Neural cell (in vitro differentiated cells): ENCODE results near the gene SNX27. TPM values are rescaled to one million over a fixed set of nuclear protein-coding genes. Genes with fewer than 3 reads are reported as not detected.

ENCODE experiments used
- H2AFZ ChIP-seq: fragments of 200-600, 300-800 bp; sonication (generic), shearing (Covaris generic); 2 replicates; pipeline ENCODE4 v1.6.0; 2014; ENCODE audit warnings: low read depth, mild to moderate bottlenecking, antibody characterized with exemption, low read length, moderate library complexity
- H3F3A ChIP-seq: fragments of 200-600 bp; shearing (Covaris generic); 2 replicates; pipeline ENCODE4 v1.6.1; 2016; ENCODE audit warnings: mild to moderate bottlenecking, moderate library complexity, mixed read lengths, antibody characterized with exemption, low read length; ENCODE audit not compliant: insufficient read depth, poor library complexity, severe bottlenecking
- H3K27ac ChIP-seq: fragments of 200-600, 300-800 bp; sonication (generic), shearing (Covaris generic); 2 replicates; pipeline ENCODE4 v1.5.1; 2014; ENCODE audit warnings: mild to moderate bottlenecking, low read length, moderate library complexity
- H3K27me3 ChIP-seq: fragments of 300-800, 200-600 bp; sonication (generic), shearing (Covaris generic); 2 replicates; pipeline ENCODE4 v1.6.0; 2014; ENCODE audit warnings: mild to moderate bottlenecking, low read depth, low read length, moderate library complexity; ENCODE audit not compliant: insufficient read depth
- H3K36me3 ChIP-seq: fragments of 300-800, 200-600 bp; sonication (generic), shearing (Covaris generic); 2 replicates; pipeline ENCODE4 v1.5.1; 2014; ENCODE audit warnings: mild to moderate bottlenecking, antibody characterized with exemption, low read length, moderate library complexity; ENCODE audit not compliant: insufficient read depth
- H3K4me2 ChIP-seq: fragments of 300-800, 200-600 bp; sonication (generic), shearing (Covaris generic); 2 replicates; pipeline ENCODE4 v1.6.0; 2014; ENCODE audit warnings: mild to moderate bottlenecking, low read length
- H3K4me3 ChIP-seq: fragments of 300-800, 200-600 bp; sonication (generic), shearing (Covaris generic); 2 replicates; pipeline ENCODE4 v1.5.1; 2014; ENCODE audit warnings: mild to moderate bottlenecking, low read length, moderate library complexity
- H3K79me2 ChIP-seq: fragments of 200-600 bp; shearing (Covaris generic); replicated peaks from 2 replicates; pipeline ENCODE4 v1.6.0; 2014; ENCODE audit warnings: mild to moderate bottlenecking, low read length, moderate library complexity; ENCODE audit not compliant: insufficient read depth
- H3K9ac ChIP-seq: fragments of 300-800, 200-600 bp; sonication (generic), shearing (Covaris generic); 2 replicates; pipeline ENCODE4 v1.6.1; 2016; ENCODE audit warnings: mild to moderate bottlenecking, low read length, mixed read lengths
- H3K9me2 ChIP-seq: fragments of 200-600 bp; shearing (Covaris generic); 2 replicates; pipeline ENCODE4 v1.6.1; 2016; ENCODE audit warnings: mild to moderate bottlenecking, low read length, mixed read lengths; ENCODE audit not compliant: insufficient read depth
- H3K9me3 ChIP-seq: fragments of 200-600, 300-800 bp; sonication (generic), shearing (Covaris generic); 2 replicates; pipeline ENCODE4 v1.6.1; 2016; ENCODE audit warnings: mild to moderate bottlenecking, mixed run types, low read length, moderate library complexity, mixed read lengths
- H4K20me1 ChIP-seq: fragments of 200-600 bp; shearing (Covaris generic); 2 replicates; pipeline ENCODE4 v1.6.1; 2016; ENCODE audit warnings: mild to moderate bottlenecking, mixed run types; ENCODE audit not compliant: insufficient read depth
- EP300 ChIP-seq: fragments of 450-650 bp; conservative IDR thresholded peaks from 2 replicates; pipeline ENCODE4 v1.6.1; 2014; ENCODE audit warnings: antibody characterized with exemption, mild to moderate bottlenecking, moderate library complexity; ENCODE audit not compliant: poor library complexity, severe bottlenecking
- EZH2 ChIP-seq: fragments of 200-600, 300-800 bp; shearing (Covaris generic), sonication (generic); IDR thresholded peaks from 2 replicates; pipeline ENCODE4 v1.6.1; 2014; ENCODE audit warnings: antibody characterized with exemption, low read length, borderline replicate concordance, mild to moderate bottlenecking; ENCODE audit not compliant: insufficient read depth, poor library complexity, severe bottlenecking
- MXI1 ChIP-seq: fragments of 450-650 bp; conservative IDR thresholded peaks from 2 replicates; pipeline ENCODE4 v1.6.1; 2014; ENCODE audit warnings: antibody characterized with exemption, mild to moderate bottlenecking; ENCODE audit not compliant: poor library complexity, severe bottlenecking
- POLR2AphosphoS5 ChIP-seq: IDR thresholded peaks from 2 replicates; pipeline ENCODE4 v1.6.1; 2012
- RAD21 ChIP-seq: fragments of 450-650 bp; conservative IDR thresholded peaks from 2 replicates; pipeline ENCODE4 v1.6.1; 2014; ENCODE audit warnings: antibody characterized with exemption, mild to moderate bottlenecking, moderate library complexity
- SMC3 ChIP-seq: fragments of 450-650 bp; conservative IDR thresholded peaks from 2 replicates; pipeline ENCODE4 v1.6.1; 2014; ENCODE audit warnings: antibody characterized with exemption, mild to moderate bottlenecking, moderate library complexity; ENCODE audit not compliant: poor library complexity
- TAF1 ChIP-seq: IDR thresholded peaks from 2 replicates; pipeline ENCODE4 v1.6.1; 2012; ENCODE audit warnings: low read depth
- polyA plus RNA-seq: library from polyadenylated mRNA; depleted of rRNA; stranded (reverse); fragments of >200 nt; gene quantifications from 2 replicates; pipeline ENCODE4 v1.2.3, GENCODE V29; 2014
- TF ChIP-seq, protein P1 (sequence below): fragments of 450-650 bp; IDR thresholded peaks from 2 replicates; pipeline ENCODE4 v1.5.1; 2014; ENCODE audit warnings: antibody characterized with exemption, mild to moderate bottlenecking, moderate library complexity; ENCODE audit not compliant: poor library complexity, severe bottlenecking
- TF ChIP-seq, protein P2 (sequence below): IDR thresholded peaks from 2 replicates; pipeline ENCODE4 v1.6.1; 2012; ENCODE audit warnings: borderline replicate concordance

Gene SNX27
- polyA plus RNA-seq, 1 donor from 2014 or later, result 30.2 TPM

DNA sequence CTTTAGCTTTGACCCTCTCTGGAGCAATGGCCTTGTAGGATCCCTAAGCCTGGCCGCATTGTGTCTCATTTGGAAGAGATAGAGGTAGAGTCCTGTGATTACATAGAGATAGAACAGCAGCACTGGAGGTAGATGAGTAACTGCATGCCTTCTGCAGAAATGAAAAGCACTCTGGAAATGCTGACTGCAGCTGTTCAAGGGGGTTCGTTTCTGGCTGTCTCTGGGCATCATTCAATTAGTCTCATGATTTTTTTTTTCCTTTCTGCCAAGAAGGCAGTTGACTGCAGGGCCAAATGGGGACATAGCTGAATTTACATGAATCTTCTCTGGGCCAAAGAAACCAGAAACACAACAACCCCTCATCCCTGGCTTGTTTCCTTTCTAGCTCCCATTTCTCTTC, 28.1 kb upstream of the SNX27 start:
- no peak for TF ChIP-seq EP300
- no peak for TF ChIP-seq POLR2AphosphoS5
- no peak for TF ChIP-seq MXI1
- TF ChIP-seq RAD21, result no peak
- no peak for TF ChIP-seq SMC3
- TF ChIP-seq, protein P1, sequence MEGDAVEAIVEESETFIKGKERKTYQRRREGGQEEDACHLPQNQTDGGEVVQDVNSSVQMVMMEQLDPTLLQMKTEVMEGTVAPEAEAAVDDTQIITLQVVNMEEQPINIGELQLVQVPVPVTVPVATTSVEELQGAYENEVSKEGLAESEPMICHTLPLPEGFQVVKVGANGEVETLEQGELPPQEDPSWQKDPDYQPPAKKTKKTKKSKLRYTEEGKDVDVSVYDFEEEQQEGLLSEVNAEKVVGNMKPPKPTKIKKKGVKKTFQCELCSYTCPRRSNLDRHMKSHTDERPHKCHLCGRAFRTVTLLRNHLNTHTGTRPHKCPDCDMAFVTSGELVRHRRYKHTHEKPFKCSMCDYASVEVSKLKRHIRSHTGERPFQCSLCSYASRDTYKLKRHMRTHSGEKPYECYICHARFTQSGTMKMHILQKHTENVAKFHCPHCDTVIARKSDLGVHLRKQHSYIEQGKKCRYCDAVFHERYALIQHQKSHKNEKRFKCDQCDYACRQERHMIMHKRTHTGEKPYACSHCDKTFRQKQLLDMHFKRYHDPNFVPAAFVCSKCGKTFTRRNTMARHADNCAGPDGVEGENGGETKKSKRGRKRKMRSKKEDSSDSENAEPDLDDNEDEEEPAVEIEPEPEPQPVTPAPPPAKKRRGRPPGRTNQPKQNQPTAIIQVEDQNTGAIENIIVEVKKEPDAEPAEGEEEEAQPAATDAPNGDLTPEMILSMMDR, result no peak
- TF ChIP-seq TAF1, result no peak
- TF ChIP-seq, protein P2, sequence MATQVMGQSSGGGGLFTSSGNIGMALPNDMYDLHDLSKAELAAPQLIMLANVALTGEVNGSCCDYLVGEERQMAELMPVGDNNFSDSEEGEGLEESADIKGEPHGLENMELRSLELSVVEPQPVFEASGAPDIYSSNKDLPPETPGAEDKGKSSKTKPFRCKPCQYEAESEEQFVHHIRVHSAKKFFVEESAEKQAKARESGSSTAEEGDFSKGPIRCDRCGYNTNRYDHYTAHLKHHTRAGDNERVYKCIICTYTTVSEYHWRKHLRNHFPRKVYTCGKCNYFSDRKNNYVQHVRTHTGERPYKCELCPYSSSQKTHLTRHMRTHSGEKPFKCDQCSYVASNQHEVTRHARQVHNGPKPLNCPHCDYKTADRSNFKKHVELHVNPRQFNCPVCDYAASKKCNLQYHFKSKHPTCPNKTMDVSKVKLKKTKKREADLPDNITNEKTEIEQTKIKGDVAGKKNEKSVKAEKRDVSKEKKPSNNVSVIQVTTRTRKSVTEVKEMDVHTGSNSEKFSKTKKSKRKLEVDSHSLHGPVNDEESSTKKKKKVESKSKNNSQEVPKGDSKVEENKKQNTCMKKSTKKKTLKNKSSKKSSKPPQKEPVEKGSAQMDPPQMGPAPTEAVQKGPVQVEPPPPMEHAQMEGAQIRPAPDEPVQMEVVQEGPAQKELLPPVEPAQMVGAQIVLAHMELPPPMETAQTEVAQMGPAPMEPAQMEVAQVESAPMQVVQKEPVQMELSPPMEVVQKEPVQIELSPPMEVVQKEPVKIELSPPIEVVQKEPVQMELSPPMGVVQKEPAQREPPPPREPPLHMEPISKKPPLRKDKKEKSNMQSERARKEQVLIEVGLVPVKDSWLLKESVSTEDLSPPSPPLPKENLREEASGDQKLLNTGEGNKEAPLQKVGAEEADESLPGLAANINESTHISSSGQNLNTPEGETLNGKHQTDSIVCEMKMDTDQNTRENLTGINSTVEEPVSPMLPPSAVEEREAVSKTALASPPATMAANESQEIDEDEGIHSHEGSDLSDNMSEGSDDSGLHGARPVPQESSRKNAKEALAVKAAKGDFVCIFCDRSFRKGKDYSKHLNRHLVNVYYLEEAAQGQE, result no peak
- Histone ChIP-seq H3K9me3 (no peaks in the 10 kb centered on the region), H3K4me3 (no peak overlapping the region), H2AFZ (no peak overlapping the region), H3K36me3 (peaks cover 12% of the 10 kb centered on the region), H3K79me2 (no peaks in the 10 kb centered on the region), H3F3A (no peaks in the 10 kb centered on the region), H3K4me2 (no peak overlapping the region), H3K9me2 (no peaks in the 10 kb centered on the region), H4K20me1 (no peaks in the 10 kb centered on the region), H3K27me3 (no peaks in the 10 kb centered on the region), H3K9ac (no peak overlapping the region), H3K27ac (no peak overlapping the region)

DNA sequence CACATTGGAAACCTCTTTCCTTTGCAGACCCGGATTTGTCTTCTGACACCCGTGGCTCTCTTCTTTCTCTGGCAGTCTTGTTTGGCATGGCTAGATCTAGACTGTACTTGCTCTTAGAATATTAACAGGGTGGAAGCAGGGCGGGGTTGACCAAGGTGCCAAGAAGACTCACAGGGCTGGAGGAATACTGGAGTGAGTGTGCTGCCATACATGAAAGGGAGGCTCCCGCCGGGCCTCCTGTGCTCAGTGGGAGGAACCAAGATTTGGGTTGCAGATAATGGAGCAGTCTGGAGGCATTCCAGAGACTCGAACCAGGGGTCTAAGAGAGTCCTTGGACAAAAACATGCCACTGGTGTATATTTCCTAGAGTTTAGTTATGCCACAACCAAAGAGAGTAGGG, 27.6 kb upstream of the SNX27 start:
- Histone ChIP-seq H3K4me2 (no peak overlapping the region), H3K79me2 (no peaks in the 10 kb centered on the region), H3K36me3 (peaks cover 12% of the 10 kb centered on the region), H3K9me2 (no peaks in the 10 kb centered on the region), H3F3A (no peaks in the 10 kb centered on the region), H3K9me3 (no peaks in the 10 kb centered on the region), H3K4me3 (no peak overlapping the region), H3K27ac (no peak overlapping the region), H3K27me3 (no peaks in the 10 kb centered on the region), H2AFZ (no peak overlapping the region), H3K9ac (no peak overlapping the region), H4K20me1 (no peaks in the 10 kb centered on the region)
- TF ChIP-seq EZH2, result no peak

DNA sequence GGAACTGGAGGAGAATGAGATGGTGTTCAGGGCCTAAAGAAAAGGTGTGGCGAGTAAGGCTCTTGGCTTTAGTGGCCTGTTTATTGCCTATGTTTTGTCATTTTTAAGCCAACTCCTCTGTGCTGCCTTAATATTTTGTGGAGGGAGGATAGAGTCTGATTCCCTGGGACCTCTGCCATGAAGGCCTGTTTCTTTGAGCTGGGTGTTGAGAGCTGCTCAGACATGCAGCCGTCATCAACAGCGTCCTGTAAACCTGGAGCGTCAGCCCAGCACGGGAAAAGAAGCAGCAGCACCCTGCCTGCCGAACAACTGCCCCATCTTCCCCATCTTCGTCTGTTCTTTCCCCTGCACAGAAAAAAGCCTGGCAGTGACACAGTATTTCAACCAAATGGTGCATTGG, 27.1 kb upstream of the SNX27 start:
- H3K9me2 ChIP-seq, result no peaks in the 10 kb centered on the region
- no peaks in the 10 kb centered on the region for H4K20me1 ChIP-seq
- H3K79me2 ChIP-seq, result no peaks in the 10 kb centered on the region
- H3K36me3 ChIP-seq, result peaks cover 7% of the 10 kb centered on the region
- no peak overlapping the region for H2AFZ ChIP-seq
- no peak overlapping the region for H3K9ac ChIP-seq
- H3K9me3 ChIP-seq, result no peaks in the 10 kb centered on the region
- TF ChIP-seq EP300 (no peak), TAF1 (no peak), MXI1 (no peak), EZH2 (no peak), RAD21 (no peak), SMC3 (no peak), POLR2AphosphoS5 (no peak)
- TF ChIP-seq, protein P2, result no peak
- TF ChIP-seq, protein P1, result no peak
- H3F3A ChIP-seq, result no peaks in the 10 kb centered on the region
- no peak overlapping the region for H3K4me3 ChIP-seq
- H3K27ac ChIP-seq, result no peak overlapping the region
- no peaks in the 10 kb centered on the region for H3K27me3 ChIP-seq
- no peak overlapping the region for H3K4me2 ChIP-seq
